OCI-LY3 (cell line): ENCODE data around the gene CLEC2L.

Experiments
- H2AFZ ChIP-seq: fragments of 200-600, 300-600 bp; shearing (Covaris generic); 2 replicates; pipeline ENCODE4 v1.6.0; 2014; ENCODE audit warnings: antibody characterized with exemption, low read depth, low read length
- H3K27ac ChIP-seq: fragments of 200-600, 300-600 bp; sonication (generic); 2 replicates; pipeline ENCODE4 v1.5.1; 2014; ENCODE audit warnings: mild to moderate bottlenecking, low read length, moderate library complexity, mixed read lengths
- H3K27me3 ChIP-seq: fragments of 200-600, 300-600 bp; sonication (generic); 2 replicates; pipeline ENCODE4 v1.6.1; 2014; ENCODE audit warnings: low read depth, low read length, mixed read lengths
- H3K36me3 ChIP-seq: fragments of 200-600, 300-600 bp; sonication (generic); replicated peaks from 2 replicates; pipeline ENCODE3; 2014; ENCODE audit warnings: low read depth, low read length, mixed read lengths
- H3K4me1 ChIP-seq: fragments of 300-600, 200-600 bp; sonication (generic); 2 replicates; pipeline ENCODE4 v1.6.1; 2014; ENCODE audit warnings: low read length, mixed read lengths
- H3K4me2 ChIP-seq: fragments of 200-600, 300-600 bp; sonication (generic); 2 replicates; pipeline ENCODE4 v1.6.1; 2014; ENCODE audit warnings: low read length, mixed read lengths
- H3K4me3 ChIP-seq: fragments of 300-600, 200-600 bp; sonication (generic); 2 replicates; pipeline ENCODE4 v1.5.1; 2014; ENCODE audit warnings: antibody characterized with exemption, mild to moderate bottlenecking, low read length, moderate library complexity
- H3K79me2 ChIP-seq: fragments of 300-600, 200-600 bp; shearing (Covaris generic); 2 replicates; pipeline ENCODE4 v1.6.1; 2014; ENCODE audit warnings: mild to moderate bottlenecking, low read length, mixed read lengths
- H3K9ac ChIP-seq: fragments of 300-600, 200-600 bp; shearing (Covaris generic); 2 replicates; pipeline ENCODE4 v1.6.0; 2014; ENCODE audit warnings: mild to moderate bottlenecking, low read length, moderate library complexity
- H3K9me3 ChIP-seq: fragments of 200-600, 300-600 bp; shearing (Covaris generic); 2 replicates; pipeline ENCODE4 v1.6.1; 2014; ENCODE audit warnings: low read length, mixed read lengths; ENCODE audit not compliant: insufficient read depth
- H4K20me1 ChIP-seq: fragments of 200-600, 300-600 bp; sonication (generic); 2 replicates; pipeline ENCODE4 v1.6.1; 2016; ENCODE audit warnings: low read length, mixed read lengths; ENCODE audit not compliant: insufficient read depth
- EZH2phosphoT487 ChIP-seq: fragments of 200-600 bp; shearing (Covaris generic); IDR thresholded peaks from 2 replicates; pipeline ENCODE4 v1.6.1; 2018; ENCODE audit warnings: antibody characterized with exemption, mixed run types, low read depth
- TF ChIP-seq, protein P1 (sequence below): fragments of 200-600, 300-600 bp; sonication (generic); IDR thresholded peaks from 2 replicates; pipeline ENCODE4 v1.5.1; 2014; ENCODE audit warnings: antibody characterized with exemption, low read length, low read depth

The CLEC2L gene

DNA sequence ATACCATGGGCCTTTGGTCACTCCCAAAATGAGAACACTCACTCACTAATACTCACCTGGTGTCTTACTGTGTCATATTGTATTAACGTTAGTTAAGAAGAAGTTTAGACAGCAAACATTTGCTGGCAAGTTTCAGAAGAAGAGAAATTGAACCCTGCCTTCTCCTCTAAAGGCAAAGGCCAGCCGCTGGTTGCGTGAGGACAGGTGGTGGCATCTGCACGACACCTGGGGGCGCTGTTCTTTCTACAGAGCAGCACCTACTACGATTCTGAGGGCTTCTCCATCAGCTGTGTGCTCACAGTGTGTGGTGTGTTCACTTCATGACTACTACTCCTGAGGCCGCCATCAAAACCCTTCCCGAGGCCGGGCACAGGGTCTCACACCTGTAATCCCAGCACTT lies 17.9 kb upstream of the CLEC2L start:
- TF ChIP-seq, protein P1, sequence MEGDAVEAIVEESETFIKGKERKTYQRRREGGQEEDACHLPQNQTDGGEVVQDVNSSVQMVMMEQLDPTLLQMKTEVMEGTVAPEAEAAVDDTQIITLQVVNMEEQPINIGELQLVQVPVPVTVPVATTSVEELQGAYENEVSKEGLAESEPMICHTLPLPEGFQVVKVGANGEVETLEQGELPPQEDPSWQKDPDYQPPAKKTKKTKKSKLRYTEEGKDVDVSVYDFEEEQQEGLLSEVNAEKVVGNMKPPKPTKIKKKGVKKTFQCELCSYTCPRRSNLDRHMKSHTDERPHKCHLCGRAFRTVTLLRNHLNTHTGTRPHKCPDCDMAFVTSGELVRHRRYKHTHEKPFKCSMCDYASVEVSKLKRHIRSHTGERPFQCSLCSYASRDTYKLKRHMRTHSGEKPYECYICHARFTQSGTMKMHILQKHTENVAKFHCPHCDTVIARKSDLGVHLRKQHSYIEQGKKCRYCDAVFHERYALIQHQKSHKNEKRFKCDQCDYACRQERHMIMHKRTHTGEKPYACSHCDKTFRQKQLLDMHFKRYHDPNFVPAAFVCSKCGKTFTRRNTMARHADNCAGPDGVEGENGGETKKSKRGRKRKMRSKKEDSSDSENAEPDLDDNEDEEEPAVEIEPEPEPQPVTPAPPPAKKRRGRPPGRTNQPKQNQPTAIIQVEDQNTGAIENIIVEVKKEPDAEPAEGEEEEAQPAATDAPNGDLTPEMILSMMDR: peak; percentile 30
- TF ChIP-seq EZH2phosphoT487: no peak
- Histone ChIP-seq H2AFZ (no peak overlapping the region), H3K79me2 (no peaks in the 10 kb centered on the region), H3K9me3 (no peaks in the 10 kb centered on the region), H3K36me3 (no peaks in the 10 kb centered on the region), H3K27ac (no peak overlapping the region), H3K4me3 (no peak overlapping the region), H3K9ac (no peak overlapping the region), H3K4me1 (no peaks in the 10 kb centered on the region), H3K27me3 (0 out of 2 replicates have a peak, but pooled peaks cover 2% of the 10 kb centered on the region), H3K4me2 (no peak overlapping the region), H4K20me1 (no peaks in the 10 kb centered on the region)

DNA sequence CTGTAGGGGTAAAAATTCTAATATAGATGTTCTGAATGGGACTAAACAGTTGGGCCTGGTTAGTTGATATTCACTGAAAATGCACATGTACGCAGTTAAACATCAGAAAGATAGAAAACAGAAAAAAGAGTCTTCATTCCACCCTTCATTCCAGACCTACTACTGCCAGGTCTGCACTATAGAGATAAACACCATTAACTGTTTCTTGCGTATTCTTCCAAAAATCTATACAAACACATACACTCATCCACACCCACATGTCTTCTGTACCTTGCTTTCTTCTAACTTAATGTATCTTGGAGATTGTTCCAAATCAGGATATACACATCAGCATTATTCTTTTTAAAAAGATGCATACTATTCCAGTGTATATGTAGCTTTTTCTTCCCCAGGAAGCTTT lies 13.9 kb upstream of the CLEC2L start:
- no peak for TF ChIP-seq EZH2phosphoT487
- TF ChIP-seq, protein P1: no peak

DNA sequence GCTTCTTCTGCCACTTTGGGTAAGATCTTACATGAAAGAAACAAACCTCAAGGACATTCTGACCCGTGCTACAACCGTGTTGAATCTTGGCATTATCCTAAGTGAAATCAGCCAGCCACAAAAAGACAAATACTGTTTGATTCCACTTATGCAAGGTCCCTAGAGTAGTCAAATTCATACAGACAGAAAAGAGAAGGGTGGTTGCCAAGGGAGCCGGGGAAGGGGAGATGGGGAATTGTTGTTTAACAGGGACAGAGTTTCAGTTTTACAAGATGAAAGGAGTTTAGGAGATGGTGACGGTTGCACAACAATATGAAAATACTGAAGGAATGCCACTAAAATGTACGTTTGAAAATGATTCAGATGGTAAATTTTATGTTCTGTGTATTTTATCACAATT lies 12.2 kb upstream of the CLEC2L start:
- Histone ChIP-seq H3K27ac (no peak overlapping the region), H2AFZ (no peak overlapping the region), H3K4me2 (no peak overlapping the region), H3K27me3 (no peaks in the 10 kb centered on the region), H3K9ac (no peak overlapping the region), H3K36me3 (no peaks in the 10 kb centered on the region), H3K9me3 (no peaks in the 10 kb centered on the region), H3K4me1 (no peaks in the 10 kb centered on the region), H4K20me1 (no peaks in the 10 kb centered on the region), H3K79me2 (no peaks in the 10 kb centered on the region), H3K4me3 (no peak overlapping the region)
- no peak for TF ChIP-seq EZH2phosphoT487
- TF ChIP-seq, protein P1: no peak

More for the DNA sequence above, 13.9 kb upstream of the CLEC2L start:
- Histone ChIP-seq H2AFZ (no peak overlapping the region), H3K79me2 (no peaks in the 10 kb centered on the region), H4K20me1 (no peaks in the 10 kb centered on the region), H3K9me3 (no peaks in the 10 kb centered on the region), H3K4me1 (no peaks in the 10 kb centered on the region), H3K27me3 (no peaks in the 10 kb centered on the region), H3K9ac (no peak overlapping the region), H3K27ac (no peak overlapping the region), H3K4me2 (no peak overlapping the region), H3K36me3 (no peaks in the 10 kb centered on the region), H3K4me3 (no peak overlapping the region)

DNA sequence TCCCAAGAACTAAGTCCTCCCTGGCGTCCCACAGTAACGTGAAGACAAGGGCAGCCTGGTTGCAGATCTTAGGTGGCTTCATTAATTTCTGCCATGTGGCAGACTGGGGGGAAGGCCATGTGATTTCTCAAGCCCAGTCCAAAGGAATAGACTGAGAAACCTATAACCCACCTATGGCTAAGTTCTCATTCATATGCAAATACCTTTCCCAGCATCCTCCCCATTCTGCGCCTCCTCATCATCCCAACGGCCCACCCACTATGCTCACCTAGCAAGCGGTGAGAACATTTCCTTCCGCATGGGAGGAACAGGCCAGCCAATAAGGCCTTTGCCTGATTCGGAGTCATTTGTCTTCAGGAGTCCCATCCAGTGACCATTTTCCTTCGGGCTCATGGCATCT lies 8.2 kb upstream of the CLEC2L start:
- Histone ChIP-seq H3K9ac (no peak overlapping the region), H3K36me3 (no peaks in the 10 kb centered on the region), H3K79me2 (no peaks in the 10 kb centered on the region), H3K4me2 (no peak overlapping the region), H3K4me1 (no peaks in the 10 kb centered on the region), H3K27me3 (no peaks in the 10 kb centered on the region), H2AFZ (no peak overlapping the region), H4K20me1 (no peaks in the 10 kb centered on the region), H3K9me3 (no peaks in the 10 kb centered on the region), H3K27ac (no peak overlapping the region), H3K4me3 (no peak overlapping the region)
- TF ChIP-seq EZH2phosphoT487: no peak
- TF ChIP-seq, protein P1: no peak
